Body of pancreas (tissue), 4 donors: Measurements from ENCODE around the gene RETREG1. TPM values are rescaled to one million over a fixed set of nuclear protein-coding genes. Genes with fewer than 3 reads are reported as not detected.

Source experiments
- ATAC-seq: fragments of 150-250 bp; one replicate; pipeline ENCODE4 v1.9.1; 2016
- DNase-seq, 4 donors: peaks; one replicate each; pipeline ENCODE4 v3.0.0-alpha.2; 2019
- H3K27ac ChIP-seq, 4 donors: fragments of 200-600 bp; sonication (generic); 1 replicate in 3 of 4; 2 replicates in 1 of 4; pipeline versions ENCODE4 v1.5.1 to v1.6.1; 2016 to 2019; ENCODE audit warnings: mild to moderate bottlenecking in 1 of 4, mixed read lengths in 1 of 4, moderate library complexity in 1 of 4
- H3K27me3 ChIP-seq, 2 donors: fragments of 200-600 bp; sonication (generic); one replicate each; pipeline ENCODE4 v1.6.0; 2016; ENCODE audit warnings: mild to moderate bottlenecking in 1 of 2
- H3K36me3 ChIP-seq, 2 donors: fragments of 200-600 bp; sonication (generic); replicated peaks in 1 of 2; 2 replicates each; pipeline ENCODE4 v1.5.1; 2016; ENCODE audit warnings: low read depth in 2 of 2; ENCODE audit not compliant: insufficient read depth in 1 of 2
- H3K4me1 ChIP-seq: fragments of 200-600 bp; sonication (generic); one replicate; pipeline ENCODE4 v1.6.0; 2016
- H3K4me3 ChIP-seq, 2 donors: fragments of 200-600 bp; sonication (generic); 1 replicate in 1 of 2; 2 replicates in 1 of 2; pipeline ENCODE4 v1.5.1; 2016 to 2019
- H3K9me3 ChIP-seq, 3 donors: fragments of 200-600 bp; sonication (generic); 1 replicate in 2 of 3; 2 replicates in 1 of 3; pipeline ENCODE4 v1.5.1; 2016
- CTCF ChIP-seq, 7 experiments: fragments of 450-650 bp in 4 of 7; fragments of 200-600 bp in 3 of 7; sonication (generic) in 3 of 7; IDR thresholded peaks; one replicate each; pipeline ENCODE4 v1.5.1; 2016 to 2019; ENCODE audit warnings: antibody characterized with exemption in 7 of 7
- POLR2A ChIP-seq, 3 donors: fragments of 450-650 bp; IDR thresholded peaks; one replicate each; pipeline ENCODE4 v1.6.1; 2016; ENCODE audit warnings: antibody characterized with exemption in 3 of 3, mild to moderate bottlenecking in 2 of 3
- WGBS, 2 donors: methylation state at CpG; one replicate each; pipeline ENCODE4 v1.1.5; 2017; 5-methylcytosine and 5-hydroxymethylcytosine counted together
- intact Hi-C: fragments of 100-400 bp; cut with DNase I; formaldehyde crosslinking; loops from one replicate; pipeline ENCODE4 v1.15.1; 2023
- total RNA-seq, 2 donors: library from RNA; depleted of rRNA; stranded (reverse); fragments of >200 nt; gene quantifications; one replicate each; pipeline ENCODE4 v1.1.0, GENCODE V29; 2016

The RETREG1 gene
- total RNA-seq, 2 donors from 2014 or later, result 11.9 to 16.8 TPM

- peaks cover 0 to 2% of the 10 kb centered on the region in 2 donors for H3K36me3 ChIP-seq
- no peaks in the 10 kb centered on the region for H3K9me3 ChIP-seq
- no peak overlapping the region for H3K4me3 ChIP-seq
- ATAC-seq (no peak), DNase-seq (no peak)
- no peaks in the 10 kb centered on the region for H3K27me3 ChIP-seq
- WGBS, 2 donors, result 85 to 96% methylated on average over 4 of the region's 4 CpGs
- intact Hi-C loops, result loop anchor here (10.0 kb wide), 1 partner anchor 169 kb away; no protein-coding TSS in a partner anchor
- no peak overlapping the region for H3K27ac ChIP-seq
- no peak for TF ChIP-seq CTCF (IDR thresholded peaks at IDR 0.05)
- TF ChIP-seq POLR2A (IDR thresholded peaks at IDR 0.05), result no peak
- peaks cover 32% of the 10 kb centered on the region for H3K4me1 ChIP-seq
Observed at GRCh38 chr5:16663840-16664239, 47.0 kb upstream of the RETREG1 start.

GRCh38 chr5:16661713-16662112, 44.9 kb upstream of the RETREG1 start:
- intact Hi-C loops, result loop anchor here (10.0 kb wide), 1 partner anchor 167 kb away; no protein-coding TSS in a partner anchor
- TF ChIP-seq CTCF (IDR thresholded peaks at IDR 0.05) (no peak), POLR2A (IDR thresholded peaks at IDR 0.05) (no peak)
- DNase-seq (no peak), ATAC-seq (no peak)
- no peaks in the 10 kb centered on the region for H3K27me3 ChIP-seq
- 93 to 95% methylated on average over 2 of the region's 2 CpGs for WGBS, 2 donors
- H3K4me1 ChIP-seq, result peaks cover 22% of the 10 kb centered on the region
- no peak overlapping the region for H3K27ac ChIP-seq
- H3K36me3 ChIP-seq, result no peaks in the 10 kb centered on the region
- no peaks in the 10 kb centered on the region for H3K9me3 ChIP-seq
- no peak overlapping the region for H3K4me3 ChIP-seq

GRCh38 chr5:16660982-16661381, 44.2 kb upstream of the RETREG1 start:
- WGBS, 2 donors, result 68 to 80% methylated on average over 5 of the region's 5 CpGs
- no peak for TF ChIP-seq POLR2A (IDR thresholded peaks at IDR 0.05)
- TF ChIP-seq CTCF (IDR thresholded peaks at IDR 0.05), result no peak
- ATAC-seq (no peak), DNase-seq (no peak)
- Histone ChIP-seq H3K36me3 (no peaks in the 10 kb centered on the region), H3K27me3 (no peaks in the 10 kb centered on the region), H3K27ac (no peak overlapping the region), H3K4me3 (no peak overlapping the region), H3K9me3 (no peaks in the 10 kb centered on the region), H3K4me1 (peaks cover 14% of the 10 kb centered on the region)
- intact Hi-C loops, result loop anchor here (10.0 kb wide), 1 partner anchor 166 kb away; no protein-coding TSS in a partner anchor

- 46 to 48% methylated on average over 1 of the region's 1 CpG for WGBS, 2 donors
- no peak for ATAC-seq
- no peaks in the 10 kb centered on the region for H3K9me3 ChIP-seq
Observed at GRCh38 chr5:16659536-16659935, 42.7 kb upstream of the RETREG1 start.

More at GRCh38 chr5:16659536-16659935, 42.7 kb upstream of the RETREG1 start:
- H3K4me1 ChIP-seq, result no peaks in the 10 kb centered on the region
- no peak for TF ChIP-seq POLR2A (IDR thresholded peaks at IDR 0.05)
- no peak for TF ChIP-seq CTCF (IDR thresholded peaks at IDR 0.05)
- H3K36me3 ChIP-seq, result no peaks in the 10 kb centered on the region
- H3K4me3 ChIP-seq, result no peak overlapping the region
- H3K27ac ChIP-seq, result no peak overlapping the region
- intact Hi-C loops, result no loop called here
- no peaks in the 10 kb centered on the region for H3K27me3 ChIP-seq
- DNase-seq, result no peak
